ENCODE measurements around the gene MGAT3. TPM values are rescaled to one million over a fixed set of nuclear protein-coding genes. Genes with fewer than 3 reads are reported as not detected.

The MGAT3 gene
- total and polyA plus RNA-seq, 2 of the 13 experiments (the other 11 are each of a cell fraction or from before 2014, with no cell fraction given), result 0.11 to 0.15 TPM

DNA sequence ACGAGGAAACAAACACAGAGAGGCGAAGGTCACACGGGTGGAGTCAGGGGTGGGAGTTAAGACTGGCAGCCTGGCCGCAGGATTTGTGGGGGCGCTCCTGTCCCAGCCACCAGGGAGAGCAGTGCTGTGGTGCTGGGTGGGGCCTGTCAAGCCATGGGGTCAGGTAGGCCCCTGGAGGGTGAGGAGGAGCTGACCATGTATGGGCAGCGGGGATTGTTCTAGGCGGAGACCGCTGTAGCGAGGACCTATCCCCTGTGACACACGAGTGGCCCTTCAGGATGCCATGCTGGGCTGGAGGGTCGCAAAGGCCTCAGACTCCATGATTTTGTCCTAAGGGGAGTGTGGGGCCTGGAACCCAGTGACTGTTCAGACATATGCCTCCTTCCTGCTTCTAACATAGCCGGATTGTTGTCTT, 77.3 kb downstream of the MGAT3 start (continued):
- TF ChIP-seq RFX3 (CRISPR knock-in tag; IDR thresholded peaks at IDR 0.05) (no peak), ZZZ3 (CRISPR knock-in tag; IDR thresholded peaks at IDR 0.05; ENCODE audit: borderline replicate concordance) (no peak), GABPA (IDR thresholded peaks at IDR 0.05; ENCODE audit: low read depth, low read length) (no peak), GABPA (CRISPR knock-in tag; IDR thresholded peaks at IDR 0.05; ENCODE audit: low read depth) (peak; percentile 46), NFRKB (IDR thresholded peaks at IDR 0.05) (no peak), ZSCAN21 (CRISPR knock-in tag; IDR thresholded peaks at IDR 0.05; ENCODE audit: borderline replicate concordance) (no peak; the same call in 1 of the 2 replicates), ZNF878 (CRISPR knock-in tag; IDR thresholded peaks at IDR 0.05) (no peak), FOXO1 (CRISPR knock-in tag; IDR thresholded peaks at IDR 0.05) (no peak), ZNF780A (CRISPR knock-in tag; IDR thresholded peaks at IDR 0.05) (no peak), KLF9 (CRISPR knock-in tag; IDR thresholded peaks at IDR 0.05; ENCODE audit: low read depth) (no peak), JUND (CRISPR knock-in tag; IDR thresholded peaks at IDR 0.05) (peak; percentile 11; the same call in 1 of the 2 replicates), GZF1 (CRISPR knock-in tag; IDR thresholded peaks at IDR 0.05) (no peak), ZNF451 (CRISPR knock-in tag; IDR thresholded peaks at IDR 0.05) (no peak)
- TF ChIP-seq, protein P1, sequence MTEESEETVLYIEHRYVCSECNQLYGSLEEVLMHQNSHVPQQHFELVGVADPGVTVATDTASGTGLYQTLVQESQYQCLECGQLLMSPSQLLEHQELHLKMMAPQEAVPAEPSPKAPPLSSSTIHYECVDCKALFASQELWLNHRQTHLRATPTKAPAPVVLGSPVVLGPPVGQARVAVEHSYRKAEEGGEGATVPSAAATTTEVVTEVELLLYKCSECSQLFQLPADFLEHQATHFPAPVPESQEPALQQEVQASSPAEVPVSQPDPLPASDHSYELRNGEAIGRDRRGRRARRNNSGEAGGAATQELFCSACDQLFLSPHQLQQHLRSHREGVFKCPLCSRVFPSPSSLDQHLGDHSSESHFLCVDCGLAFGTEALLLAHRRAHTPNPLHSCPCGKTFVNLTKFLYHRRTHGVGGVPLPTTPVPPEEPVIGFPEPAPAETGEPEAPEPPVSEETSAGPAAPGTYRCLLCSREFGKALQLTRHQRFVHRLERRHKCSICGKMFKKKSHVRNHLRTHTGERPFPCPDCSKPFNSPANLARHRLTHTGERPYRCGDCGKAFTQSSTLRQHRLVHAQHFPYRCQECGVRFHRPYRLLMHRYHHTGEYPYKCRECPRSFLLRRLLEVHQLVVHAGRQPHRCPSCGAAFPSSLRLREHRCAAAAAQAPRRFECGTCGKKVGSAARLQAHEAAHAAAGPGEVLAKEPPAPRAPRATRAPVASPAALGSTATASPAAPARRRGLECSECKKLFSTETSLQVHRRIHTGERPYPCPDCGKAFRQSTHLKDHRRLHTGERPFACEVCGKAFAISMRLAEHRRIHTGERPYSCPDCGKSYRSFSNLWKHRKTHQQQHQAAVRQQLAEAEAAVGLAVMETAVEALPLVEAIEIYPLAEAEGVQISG (CRISPR knock-in tag; IDR thresholded peaks at IDR 0.05), result peak; percentile 65; the same call in 1 of the 2 replicates
- TF ChIP-seq, protein P2, sequence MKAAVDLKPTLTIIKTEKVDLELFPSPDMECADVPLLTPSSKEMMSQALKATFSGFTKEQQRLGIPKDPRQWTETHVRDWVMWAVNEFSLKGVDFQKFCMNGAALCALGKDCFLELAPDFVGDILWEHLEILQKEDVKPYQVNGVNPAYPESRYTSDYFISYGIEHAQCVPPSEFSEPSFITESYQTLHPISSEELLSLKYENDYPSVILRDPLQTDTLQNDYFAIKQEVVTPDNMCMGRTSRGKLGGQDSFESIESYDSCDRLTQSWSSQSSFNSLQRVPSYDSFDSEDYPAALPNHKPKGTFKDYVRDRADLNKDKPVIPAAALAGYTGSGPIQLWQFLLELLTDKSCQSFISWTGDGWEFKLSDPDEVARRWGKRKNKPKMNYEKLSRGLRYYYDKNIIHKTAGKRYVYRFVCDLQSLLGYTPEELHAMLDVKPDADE (CRISPR knock-in tag; IDR thresholded peaks at IDR 0.05), result no peak
- TF ChIP-seq, protein P3, sequence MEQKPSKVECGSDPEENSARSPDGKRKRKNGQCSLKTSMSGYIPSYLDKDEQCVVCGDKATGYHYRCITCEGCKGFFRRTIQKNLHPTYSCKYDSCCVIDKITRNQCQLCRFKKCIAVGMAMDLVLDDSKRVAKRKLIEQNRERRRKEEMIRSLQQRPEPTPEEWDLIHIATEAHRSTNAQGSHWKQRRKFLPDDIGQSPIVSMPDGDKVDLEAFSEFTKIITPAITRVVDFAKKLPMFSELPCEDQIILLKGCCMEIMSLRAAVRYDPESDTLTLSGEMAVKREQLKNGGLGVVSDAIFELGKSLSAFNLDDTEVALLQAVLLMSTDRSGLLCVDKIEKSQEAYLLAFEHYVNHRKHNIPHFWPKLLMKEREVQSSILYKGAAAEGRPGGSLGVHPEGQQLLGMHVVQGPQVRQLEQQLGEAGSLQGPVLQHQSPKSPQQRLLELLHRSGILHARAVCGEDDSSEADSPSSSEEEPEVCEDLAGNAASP (CRISPR knock-in tag; IDR thresholded peaks at IDR 0.05; ENCODE audit: borderline replicate concordance), result no peak
- TF ChIP-seq, protein P4, sequence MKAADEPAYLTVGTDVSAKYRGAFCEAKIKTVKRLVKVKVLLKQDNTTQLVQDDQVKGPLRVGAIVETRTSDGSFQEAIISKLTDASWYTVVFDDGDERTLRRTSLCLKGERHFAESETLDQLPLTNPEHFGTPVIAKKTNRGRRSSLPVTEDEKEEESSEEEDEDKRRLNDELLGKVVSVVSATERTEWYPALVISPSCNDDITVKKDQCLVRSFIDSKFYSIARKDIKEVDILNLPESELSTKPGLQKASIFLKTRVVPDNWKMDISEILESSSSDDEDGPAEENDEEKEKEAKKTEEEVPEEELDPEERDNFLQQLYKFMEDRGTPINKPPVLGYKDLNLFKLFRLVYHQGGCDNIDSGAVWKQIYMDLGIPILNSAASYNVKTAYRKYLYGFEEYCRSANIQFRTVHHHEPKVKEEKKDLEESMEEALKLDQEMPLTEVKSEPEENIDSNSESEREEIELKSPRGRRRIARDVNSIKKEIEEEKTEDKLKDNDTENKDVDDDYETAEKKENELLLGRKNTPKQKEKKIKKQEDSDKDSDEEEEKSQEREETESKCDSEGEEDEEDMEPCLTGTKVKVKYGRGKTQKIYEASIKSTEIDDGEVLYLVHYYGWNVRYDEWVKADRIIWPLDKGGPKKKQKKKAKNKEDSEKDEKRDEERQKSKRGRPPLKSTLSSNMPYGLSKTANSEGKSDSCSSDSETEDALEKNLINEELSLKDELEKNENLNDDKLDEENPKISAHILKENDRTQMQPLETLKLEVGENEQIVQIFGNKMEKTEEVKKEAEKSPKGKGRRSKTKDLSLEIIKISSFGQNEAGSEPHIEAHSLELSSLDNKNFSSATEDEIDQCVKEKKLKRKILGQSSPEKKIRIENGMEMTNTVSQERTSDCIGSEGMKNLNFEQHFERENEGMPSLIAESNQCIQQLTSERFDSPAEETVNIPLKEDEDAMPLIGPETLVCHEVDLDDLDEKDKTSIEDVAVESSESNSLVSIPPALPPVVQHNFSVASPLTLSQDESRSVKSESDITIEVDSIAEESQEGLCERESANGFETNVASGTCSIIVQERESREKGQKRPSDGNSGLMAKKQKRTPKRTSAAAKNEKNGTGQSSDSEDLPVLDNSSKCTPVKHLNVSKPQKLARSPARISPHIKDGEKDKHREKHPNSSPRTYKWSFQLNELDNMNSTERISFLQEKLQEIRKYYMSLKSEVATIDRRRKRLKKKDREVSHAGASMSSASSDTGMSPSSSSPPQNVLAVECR (CRISPR knock-in tag; IDR thresholded peaks at IDR 0.05; ENCODE audit: borderline replicate concordance), result no peak
